Stimulated activated CD4-positive, alpha-beta T cell treated with anti-CD3 and anti-CD28 coated beads, Interleukin-1b, Interleukin-23, amount 100 ng/mL, for 4 hours (primary cell): ENCODE results near the gene ARID5A.

Experiments used
- DNase-seq, 2 donors: peaks; one replicate each; pipeline ENCODE4 v3.0.0-alpha.2; 2020; ENCODE audit warnings: low read depth in 2 of 2

Gene ARID5A

GRCh38 chr2:96601382-96602292 is 65.1 kb downstream of the ARID5A start:
- DNase-seq: no peak
